ENCODE results near the gene B4GALNT3.
A peak's percentile ranks its signal among the peaks of the same experiment; 100 is the strongest.
"Not testable (repeated sequence)": the region's sequence is repeated elsewhere in the genome, so short reads cannot be mapped to it uniquely, and the experiment has no call there.

B4GALNT3 gene

GRCh38 chr12:575129-575502 is 115.4 kb downstream of the B4GALNT3 start:
- DNase-seq (ENCODE audit: low read depth in 2 of 2), result no peak

- DNase-seq (ENCODE audit: low read depth in 2 of 2), result peak; percentile 77 to 81
Observed at GRCh38 chr12:575948-576614, 116.3 kb downstream of the B4GALNT3 start.

- no peak for DNase-seq (ENCODE audit: low read depth in 2 of 2)
Observed at GRCh38 chr12:576615-577110, 116.9 kb downstream of the B4GALNT3 start.

GRCh38 chr12:577994-578747 is 118.4 kb downstream of the B4GALNT3 start:
- not testable (repeated sequence) for DNase-seq (ENCODE audit: low read depth in 2 of 2)

DNA sequence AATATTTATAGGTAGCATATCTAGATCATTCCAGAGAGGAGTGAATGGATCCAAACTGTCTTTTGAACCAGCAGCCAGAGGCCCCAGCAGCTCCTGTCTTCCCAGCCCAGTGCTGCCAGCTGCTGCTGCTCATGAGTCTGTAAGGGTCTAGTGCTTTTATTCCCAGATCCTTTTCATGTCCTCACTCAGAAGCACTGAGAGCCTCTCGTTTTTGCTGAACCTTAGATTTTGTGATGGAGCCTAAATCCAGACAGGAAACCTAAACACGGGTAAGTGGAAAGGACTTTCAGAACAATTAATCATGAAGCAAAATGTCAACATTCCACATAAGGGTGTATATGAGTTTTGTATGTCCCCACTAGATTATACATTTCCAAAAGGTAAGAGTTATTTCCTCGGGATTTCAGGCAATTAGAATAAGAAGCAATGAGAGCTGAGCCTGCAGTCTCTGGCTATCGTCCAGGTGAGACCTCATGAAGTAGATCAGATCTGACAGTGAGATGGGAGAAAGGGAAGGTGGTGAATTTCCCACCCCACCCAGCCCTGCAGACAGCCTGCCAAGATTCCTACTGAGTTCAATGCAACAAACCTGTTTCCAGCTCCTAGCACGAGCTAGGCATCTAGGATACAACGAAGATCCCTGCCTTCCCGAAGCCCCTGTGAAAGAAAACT is 119.1 kb downstream of the B4GALNT3 start:
- DNase-seq (ENCODE audit: low read depth in 2 of 2), result no peak

GRCh38 chr12:579420-580110 is 119.8 kb downstream of the B4GALNT3 start:
- DNase-seq (ENCODE audit: low read depth in 2 of 2), result no peak

DNA sequence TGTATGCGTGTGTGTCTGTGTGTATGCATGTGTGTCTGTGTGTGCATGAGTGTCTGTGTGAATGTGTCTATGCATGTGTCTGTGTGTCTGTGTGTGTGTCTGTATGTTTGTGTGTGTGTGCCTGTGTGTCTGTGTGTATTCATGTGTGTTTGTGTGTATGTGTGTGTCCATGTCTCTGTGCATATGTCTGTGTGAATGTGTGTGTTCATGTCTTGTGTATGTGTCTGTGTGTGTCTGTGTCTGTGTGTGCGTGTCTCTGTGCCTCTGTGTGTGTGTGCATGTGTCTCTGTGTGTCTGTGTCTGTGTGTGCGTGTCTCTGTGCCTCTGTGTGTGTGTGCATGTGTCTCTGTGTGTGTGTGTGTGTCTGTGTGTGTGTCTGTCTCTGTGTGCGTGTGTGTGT is 121.1 kb downstream of the B4GALNT3 start:
- no peak for DNase-seq (ENCODE audit: low read depth in 2 of 2)

DNA sequence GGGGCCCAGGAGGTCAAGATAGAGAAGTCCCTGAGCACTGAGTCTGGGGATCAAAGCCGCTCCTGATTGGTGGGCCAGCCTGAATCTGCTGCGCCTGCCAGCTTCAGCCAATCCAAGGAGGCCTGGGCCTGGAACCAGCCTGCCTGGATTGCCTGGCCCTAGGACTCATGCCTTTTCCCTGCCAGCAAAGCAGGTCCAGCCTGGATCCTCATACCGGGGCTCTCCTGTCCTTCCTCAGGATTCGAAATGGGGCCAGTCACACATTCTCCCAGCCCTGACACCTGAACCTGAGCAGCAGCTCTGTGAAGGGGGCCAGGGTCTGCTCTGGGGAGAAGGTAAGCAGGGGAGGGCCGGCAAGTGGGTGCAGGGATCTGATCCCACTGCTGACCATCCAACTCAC is 121.6 kb downstream of the B4GALNT3 start:
- no peak for DNase-seq (ENCODE audit: low read depth in 2 of 2)

DNA sequence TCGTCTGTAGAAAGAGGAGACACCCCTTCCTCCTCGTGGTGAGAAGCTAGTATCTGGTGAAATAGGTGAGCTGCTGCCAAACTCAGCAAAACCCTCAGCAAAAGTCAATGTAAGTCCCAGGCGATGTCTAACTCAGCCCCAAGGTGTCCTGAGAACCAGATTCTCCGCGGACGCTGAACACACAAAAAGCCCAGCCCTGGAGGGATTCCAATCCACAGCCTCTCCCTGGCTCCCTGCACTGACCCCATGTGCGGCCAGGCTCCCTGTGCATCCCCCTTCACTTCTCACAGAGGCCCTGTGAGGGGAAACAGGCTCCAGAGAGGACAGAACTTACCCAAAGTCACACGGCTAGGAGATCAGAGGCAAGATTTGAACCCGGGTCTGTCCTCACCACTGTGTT is 122.0 kb downstream of the B4GALNT3 start:
- DNase-seq (ENCODE audit: low read depth in 2 of 2), result no peak

DNA sequence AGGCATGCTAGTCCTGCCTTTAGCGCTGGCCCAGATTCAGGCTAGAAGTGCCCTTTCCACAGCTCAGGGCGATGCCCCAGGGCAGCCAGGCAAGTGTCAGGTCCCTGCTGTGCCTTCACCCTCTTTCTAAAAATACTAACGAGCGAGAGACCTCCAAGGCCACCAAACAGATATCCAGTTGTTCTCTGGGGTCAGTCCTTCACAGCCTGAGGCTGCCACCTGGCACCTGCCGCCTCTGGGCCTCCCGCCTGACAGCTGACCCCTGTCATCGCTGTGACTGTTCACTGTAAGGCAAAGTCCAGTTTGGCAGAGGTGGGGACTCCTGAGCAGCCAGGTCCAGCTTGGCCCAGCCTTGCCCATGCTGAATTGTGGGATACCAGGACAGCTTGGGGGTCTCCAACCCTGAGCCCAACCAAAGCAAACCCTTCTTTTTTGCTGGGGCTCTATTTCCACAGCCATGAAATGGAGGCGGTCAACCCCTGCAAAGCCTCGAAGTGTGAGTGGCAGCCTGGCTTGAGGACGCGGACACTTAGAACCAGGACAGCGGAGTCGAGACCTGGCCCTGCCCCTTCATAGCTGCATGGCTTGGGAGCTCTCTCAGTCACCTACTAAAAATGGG is 123.6 kb downstream of the B4GALNT3 start:
- no peak for DNase-seq (ENCODE audit: low read depth in 2 of 2)

DNA sequence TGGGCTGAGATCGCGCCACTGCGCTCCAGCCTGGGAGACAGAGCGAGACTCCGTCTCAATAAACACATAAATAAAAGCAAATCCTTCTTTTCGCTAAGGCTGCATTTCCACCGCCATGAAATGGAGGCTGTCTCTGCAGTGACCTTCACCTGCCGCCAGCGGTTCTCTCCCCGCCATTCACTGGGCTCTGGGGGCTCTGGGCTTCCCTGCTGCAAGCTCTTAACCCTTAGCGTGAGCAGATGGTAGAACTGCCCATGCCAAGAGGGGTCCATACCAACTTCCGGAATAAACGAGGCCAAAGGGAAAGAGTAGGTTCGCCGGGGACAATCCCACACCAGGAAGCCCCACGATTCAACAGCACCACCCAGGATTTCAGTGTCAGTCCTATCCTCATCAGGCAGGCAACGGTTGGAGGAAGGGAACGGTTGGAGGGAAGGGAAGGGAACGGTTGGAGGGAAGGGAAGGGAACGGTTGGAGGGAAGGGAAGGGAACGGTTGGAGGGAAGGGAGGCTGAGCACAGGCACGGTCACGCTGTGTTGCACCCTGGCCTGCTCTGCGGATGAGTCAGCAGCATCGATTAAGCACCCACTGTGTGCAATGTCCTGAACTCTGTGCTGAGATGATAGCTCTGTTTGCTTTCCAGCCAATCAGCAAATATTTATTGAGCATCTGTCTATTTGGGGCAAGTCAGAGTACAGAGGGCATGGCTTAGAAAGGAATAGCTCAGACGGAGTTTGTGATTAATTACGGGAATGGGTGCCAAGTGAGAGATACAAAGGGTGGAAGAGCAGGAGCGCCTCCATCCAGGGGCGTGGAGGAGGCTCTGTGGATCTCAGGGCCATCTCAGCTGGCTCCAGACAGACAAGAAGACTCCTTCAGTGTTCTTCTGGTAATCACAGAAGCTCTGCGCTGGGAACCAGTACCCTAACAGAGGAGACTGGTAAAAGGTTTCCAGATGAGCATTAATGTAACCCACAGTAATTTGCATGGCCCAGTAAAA is 125.6 kb downstream of the B4GALNT3 start:
- no peak for DNase-seq (ENCODE audit: low read depth in 2 of 2)

GRCh38 chr12:586318-587071 is 126.8 kb downstream of the B4GALNT3 start:
- no peak for DNase-seq (ENCODE audit: low read depth in 2 of 2)

- DNase-seq (ENCODE audit: low read depth in 2 of 2), result no peak
Observed at GRCh38 chr12:587132-588023, 127.6 kb downstream of the B4GALNT3 start.

DNA sequence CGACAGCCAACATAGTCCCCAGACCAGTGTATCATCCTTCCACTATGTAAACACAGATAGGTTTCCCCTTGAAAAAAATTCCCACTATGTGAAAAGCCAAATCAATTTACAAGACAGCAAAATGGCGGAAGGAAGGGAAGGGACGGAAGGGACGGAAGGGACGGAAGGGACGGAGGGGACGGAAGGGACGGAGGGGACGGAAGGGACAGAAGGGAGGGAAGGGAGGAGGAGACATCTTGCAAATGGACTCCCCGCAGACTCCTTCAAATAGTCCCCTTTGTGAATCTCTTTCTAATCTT is 128.2 kb downstream of the B4GALNT3 start:
- no peak for DNase-seq (ENCODE audit: low read depth in 2 of 2)

DNA sequence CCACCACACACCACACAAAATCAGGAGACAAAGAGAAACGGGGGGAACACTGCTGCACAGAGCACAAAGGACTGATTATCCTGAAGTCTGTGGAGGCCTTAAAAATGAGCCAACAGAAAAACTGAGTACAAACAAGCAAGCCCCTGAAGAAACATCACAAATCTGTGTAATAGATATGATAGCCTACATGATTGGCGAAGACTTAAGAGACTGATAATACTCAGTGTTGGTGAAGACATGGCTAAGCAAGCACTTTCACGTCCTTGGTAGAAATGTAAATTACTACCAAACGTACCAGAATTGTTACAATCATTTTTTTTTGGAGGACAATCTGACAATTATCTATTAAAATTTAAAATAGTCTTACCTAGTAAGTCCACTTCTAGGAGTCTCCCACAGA is 128.9 kb downstream of the B4GALNT3 start:
- DNase-seq (ENCODE audit: low read depth in 2 of 2), result no peak

- DNase-seq (ENCODE audit: low read depth in 2 of 2), result no peak
Observed at GRCh38 chr12:590206-590750, 130.5 kb downstream of the B4GALNT3 start.

DNA sequence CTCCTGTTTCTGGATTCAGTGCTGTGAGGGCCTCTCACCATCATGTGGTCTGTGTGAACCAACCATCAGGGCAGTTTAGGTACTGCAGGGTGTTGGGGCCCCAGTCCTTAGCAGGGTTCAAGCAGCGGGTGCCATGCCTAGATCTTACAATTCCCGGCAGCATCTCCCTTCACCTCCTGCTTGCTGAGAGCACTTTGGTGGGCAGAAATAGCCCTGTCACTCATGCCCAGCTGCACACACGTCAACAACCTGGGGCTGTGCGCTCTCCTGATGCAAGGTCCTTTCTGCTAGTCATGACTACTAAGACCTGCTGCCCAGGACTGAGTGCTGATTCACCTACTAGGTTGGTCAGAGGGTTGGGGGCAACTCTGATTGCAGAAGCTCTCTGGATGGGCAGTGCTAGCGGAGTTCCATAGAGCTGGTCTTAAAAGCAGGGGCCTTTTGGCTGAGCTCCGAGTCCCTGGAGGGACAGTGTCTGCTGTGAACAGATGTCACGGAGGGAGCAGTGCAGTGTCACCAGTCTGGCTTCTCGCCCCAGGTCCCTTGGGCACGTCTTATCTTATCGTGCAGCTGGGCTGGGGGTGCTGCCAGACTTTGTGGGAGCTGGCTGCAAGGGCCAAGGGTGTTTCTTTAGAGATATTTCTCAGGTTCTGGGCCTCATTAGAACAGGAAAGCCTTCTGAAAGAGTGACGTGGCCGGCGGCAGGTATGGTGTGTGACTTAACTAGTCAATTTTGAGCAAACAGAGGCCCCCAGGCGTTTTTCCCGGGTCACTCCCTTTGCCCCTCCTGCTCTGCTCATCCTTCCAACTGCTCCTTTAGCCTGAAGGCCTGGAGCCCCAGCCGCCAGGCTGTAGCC is 131.7 kb downstream of the B4GALNT3 start:
- no peak for DNase-seq (ENCODE audit: low read depth in 2 of 2)

Data from stimulated activated CD8-positive, alpha-beta memory T cell treated with anti-CD3 and anti-CD28 coated beads, Interleukin-2, amount 100 ng/mL, for 48 hours (primary cell).